NCI-H510A (cell line): ENCODE measurements around the gene MYO1E.

Experiments
- DNase-seq: peaks from one replicate; lab custom pipeline; 2025; lab: John Stamatoyannopoulos, UW

The MYO1E gene

DNA sequence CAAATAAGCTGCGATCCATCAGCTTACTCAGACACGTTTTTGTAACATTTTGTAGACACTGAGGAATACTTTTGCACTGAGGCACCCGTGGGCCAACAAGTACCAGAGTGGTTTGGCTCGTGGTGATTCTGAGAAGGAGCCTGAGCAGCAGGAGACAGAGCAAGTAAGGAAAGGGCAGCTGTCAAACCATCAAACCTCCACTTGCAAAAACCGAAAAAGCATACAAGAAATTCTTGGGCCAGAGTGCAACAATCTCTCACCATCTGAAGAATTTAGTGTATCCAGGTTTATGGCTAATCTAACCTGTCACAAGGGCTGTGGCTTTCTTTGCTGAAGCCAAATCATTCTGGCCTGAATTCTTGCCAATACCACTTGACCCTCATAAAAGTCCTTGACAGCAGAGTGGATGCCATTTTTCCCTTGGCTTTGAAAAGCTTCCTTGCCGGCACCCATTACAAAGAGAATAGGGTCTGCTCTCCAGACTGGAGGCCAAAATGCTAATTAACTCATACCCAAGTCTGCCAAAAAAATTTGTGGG is 56.7 kb downstream of the MYO1E start:
- peak; percentile 16 for DNase-seq

DNA sequence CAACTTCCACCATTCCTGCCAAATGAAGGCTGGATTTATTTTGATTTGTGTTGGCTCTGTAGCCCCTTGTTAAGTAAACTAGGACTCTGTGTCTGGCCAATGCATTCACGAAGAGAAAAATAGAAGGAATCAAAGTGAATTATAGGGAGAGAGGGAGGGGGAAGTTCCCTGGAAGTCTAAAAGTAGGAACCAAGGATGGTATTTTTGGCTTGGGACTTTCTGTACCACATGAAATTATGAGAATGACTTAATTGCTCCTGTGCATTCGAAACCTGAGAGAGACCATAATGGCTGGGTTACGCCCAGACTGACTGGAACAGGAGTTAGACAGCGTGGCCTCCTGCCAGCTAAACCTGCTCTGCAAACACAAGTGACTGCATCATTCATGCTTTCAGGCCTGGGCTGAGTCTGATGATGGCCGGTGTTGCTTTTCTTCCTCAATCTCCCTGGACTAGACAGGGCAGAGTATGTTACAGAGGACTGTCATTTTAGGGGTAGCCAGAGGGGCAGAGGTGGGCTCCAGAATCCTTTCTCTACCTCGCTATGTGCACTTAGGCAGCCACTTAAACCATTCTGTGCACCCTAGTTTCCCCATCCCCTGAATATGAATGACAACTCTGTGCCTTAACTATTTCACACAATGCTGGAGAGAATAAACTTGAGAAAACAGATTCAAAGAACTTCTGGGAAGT is 58.9 kb downstream of the MYO1E start:
- DNase-seq: peak; percentile 38

DNA sequence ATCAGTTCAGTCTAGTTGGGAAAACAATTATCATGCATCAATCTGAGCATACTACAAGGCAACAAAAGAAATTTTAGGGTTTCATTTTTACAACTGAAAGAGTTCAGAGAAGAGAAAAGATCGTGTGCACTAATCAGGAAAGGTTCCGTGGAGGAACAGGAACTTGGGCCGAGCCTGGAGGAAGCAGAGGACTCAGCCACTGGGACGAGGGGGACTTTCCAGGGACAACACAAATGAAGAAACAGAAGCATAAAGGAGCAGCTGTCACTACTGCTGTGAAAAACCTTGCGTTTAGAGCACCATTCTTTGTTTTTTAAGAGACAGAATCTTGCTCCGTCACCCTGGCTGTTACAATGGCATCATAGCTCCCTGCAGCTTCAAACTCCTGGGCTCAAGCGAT is 60.5 kb downstream of the MYO1E start:
- DNase-seq: no peak

DNA sequence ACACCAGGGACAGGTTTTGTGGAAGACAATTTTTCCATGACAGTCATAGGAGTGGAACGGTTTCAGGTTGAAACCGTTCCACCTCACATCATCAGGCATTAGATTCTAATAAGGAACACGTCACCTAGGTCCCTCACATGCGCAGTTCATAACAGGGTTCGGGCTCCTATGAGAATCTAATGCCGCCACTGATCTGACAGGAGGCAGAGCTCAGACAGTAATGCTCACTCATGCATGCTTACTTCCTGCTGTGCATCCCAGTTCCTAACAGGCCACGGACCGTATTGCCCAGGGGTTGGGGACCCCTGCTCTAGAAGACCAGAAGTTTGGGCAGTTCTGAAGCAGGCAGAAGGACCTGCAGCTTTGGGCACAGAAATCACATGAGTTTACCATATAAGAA is 61.5 kb downstream of the MYO1E start:
- DNase-seq: no peak

DNA sequence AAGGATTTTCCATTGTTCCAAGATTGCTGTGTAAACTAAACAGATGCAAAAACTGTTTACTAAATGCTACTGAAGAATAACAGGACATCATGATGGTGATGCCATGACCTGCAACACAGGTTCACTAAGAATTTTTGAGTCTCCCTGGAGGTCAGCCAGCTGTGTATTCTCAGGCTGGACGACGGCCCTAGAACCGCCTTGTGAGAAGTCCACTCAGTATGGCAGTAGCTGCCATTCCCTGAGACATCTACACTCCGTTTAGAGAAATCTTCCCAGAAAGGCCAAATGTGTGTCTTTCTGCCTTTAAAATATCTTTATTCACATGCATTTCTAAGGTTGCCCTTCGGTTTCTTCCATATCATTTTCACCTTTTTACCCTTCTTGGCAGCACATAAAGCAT is 63.3 kb downstream of the MYO1E start:
- DNase-seq: no peak

DNA sequence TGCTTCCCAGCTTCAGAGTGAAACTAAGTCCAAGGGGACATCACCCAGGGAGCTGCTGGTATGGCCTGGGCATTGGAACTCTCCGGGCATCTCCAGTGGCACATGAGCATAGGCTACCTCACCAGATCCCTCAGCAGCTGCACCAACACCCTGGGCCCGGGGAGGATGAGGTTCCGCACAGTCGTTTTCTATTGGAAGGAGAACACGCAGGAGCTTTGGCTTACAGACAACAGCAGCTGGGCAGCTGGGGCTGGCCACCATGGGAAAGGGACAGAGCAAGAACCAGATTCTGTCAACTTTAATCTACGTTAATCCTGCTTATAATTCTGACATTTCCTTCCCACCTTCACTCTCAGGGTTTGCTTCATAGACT is 65.5 kb downstream of the MYO1E start:
- no peak for DNase-seq

DNA sequence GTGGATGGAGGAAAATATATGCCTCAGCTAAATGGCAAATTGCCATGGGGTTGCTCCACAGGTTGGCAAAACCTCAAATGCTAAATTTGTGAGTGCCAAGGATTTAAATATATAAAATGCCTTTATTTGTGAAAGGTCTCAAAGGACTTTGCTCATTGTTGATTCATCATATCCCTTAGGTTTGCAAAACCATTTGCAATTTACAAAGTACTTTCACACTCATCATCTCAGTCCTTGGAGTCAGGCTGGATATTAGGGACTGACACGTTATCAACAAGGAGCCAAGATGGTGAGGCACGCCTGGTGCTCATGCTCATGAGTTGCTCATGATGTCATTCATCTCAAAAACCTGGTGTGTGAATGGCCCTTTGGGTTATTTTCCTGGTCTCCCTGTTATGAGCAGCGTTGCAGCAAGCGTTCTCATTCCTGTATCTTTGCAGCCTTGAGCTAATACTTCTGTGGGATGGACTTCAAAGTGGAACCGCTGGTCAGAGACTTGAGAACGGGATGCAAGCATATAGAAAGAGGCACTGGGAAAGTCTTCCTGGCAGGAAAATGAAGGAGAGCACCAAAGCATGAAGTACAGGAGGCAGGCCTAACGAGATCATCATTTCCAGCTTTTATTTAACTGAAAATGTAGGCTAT is 66.0 kb downstream of the MYO1E start:
- no peak for DNase-seq

DNA sequence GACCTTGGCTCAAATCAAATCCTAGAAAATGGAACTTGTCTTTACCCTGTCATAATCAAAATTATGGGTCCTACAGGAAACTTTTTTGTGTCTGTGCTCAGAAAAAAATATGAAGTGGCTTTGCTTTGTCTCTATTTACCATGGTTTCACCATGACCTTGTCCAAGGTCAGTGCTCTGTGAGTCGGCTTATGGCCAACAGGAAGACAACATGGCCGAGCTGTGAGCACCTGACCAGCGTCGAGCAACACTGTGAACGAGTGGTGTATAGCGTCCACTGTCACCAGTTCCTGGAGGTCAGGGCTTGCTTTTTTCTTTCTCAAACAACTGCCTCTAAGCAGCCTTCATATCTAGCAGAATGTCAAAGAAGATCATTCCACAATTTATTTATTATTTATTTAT is 67.9 kb downstream of the MYO1E start:
- no peak for DNase-seq

DNA sequence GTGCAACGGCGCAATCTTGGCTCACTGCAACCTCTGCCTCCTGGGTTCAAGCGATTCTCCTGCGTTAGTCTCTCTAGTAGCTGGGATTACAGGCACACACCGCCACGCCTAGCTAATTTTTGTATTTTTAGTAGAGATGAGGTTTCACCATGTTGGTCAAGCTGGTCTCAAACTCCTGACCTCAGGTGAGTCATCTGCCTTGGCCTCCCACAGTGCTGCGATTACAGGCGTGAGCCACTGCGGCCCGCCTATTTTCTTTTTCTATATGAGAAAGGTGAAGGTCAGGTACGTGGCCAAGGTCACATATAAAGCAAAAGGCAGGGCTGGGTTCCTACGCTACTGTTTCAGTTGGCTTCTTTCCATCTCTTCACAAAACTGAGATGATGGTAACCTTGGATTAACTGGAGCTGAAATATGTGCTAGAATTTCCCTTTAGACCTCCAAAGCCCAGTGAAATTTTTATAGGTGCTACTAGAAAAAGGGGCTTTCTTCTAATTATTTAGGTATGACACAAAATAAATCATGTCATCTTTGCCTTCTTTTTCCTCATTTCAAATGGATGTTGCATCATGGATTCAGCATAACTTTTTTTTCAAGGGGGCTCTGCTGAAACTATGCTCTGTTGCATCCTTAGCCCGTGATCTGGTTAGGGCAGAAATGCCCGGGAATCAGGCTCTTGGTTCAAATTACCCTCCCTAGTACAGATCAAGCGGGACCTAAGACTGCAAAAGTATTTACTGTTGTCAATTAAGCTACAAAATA is 68.5 kb downstream of the MYO1E start:
- no peak for DNase-seq

DNA sequence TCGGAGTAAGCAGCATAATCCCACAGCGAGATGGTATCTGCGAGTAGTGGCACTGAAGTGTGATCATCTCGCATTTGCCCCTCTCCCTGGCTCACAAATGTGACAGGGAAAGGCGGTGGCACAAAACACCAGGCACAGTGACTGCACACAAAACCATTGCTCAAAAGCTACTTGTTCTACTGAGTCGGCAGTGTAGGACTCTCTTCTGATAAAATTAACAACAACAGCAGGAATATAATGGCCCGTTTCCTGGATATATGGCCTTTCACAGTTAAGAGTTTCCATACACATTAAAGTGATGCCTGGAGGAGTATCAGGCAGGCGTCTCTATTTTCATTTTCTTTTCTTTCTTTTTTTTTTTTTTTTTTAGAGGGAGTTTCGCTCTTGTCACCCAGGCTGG is 69.0 kb downstream of the MYO1E start:
- no peak for DNase-seq

DNA sequence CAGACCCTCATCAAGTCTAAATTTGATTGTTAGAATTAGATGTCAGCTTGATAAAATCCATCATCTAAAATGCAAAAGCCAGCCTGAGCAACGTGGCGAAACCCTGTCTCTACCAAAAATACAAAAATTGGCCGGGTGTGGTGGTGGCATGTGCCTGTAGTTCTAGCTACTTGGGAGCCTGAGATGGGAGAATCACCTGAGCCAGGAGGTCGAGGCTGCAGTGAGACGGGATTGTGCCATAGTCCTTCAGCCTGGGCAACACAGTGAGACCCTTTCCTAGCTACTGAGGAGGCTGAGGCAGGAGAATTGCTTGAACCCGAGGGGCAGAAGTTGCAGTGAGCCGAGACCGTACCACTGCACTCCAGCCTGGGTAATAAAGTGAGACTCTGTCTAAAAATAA is 69.5 kb downstream of the MYO1E start:
- DNase-seq: no peak

DNA sequence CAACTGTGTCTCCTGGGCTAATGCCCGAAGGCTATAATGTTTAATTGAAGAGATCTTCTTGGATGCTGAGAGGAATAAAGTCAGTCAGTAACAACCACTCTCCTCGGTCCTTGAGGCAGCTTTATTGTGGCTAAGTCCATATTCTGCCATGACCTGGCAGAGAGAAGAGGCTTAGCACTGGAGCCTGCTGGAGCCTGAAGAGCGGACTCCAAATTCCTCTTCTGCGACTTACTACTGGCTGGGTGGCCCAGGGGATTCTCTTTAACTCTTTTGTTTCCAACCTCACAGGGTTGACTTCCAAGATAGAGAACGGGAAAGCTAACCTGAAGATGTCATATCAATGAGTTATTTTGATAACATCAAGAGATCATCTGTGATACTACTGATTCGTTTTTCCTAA is 71.1 kb downstream of the MYO1E start:
- no peak for DNase-seq

DNA sequence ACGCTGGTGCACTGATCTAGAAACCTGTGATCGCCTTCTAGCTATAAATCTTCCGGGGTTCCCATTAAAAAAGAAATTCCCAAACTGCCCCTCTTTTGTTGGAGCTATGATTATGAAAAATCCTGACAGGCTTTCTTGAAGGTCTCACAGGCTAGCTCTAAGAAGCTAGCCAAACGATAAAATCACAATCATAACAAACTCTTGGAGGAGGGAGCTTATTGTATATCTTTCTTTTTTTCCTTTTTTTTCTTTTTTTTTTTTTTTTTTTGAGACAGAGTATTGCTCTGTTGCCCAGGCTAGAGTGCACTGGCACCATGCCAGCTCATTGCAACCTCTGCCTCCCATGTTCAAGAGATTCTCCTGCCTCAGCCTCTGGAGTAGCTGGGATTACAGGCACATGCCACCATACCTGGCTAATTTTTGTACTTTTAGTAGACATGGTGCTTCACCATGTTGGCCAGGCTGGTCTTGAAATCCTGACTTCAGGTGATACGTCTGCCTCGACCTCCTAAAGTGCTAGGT is 72.0 kb downstream of the MYO1E start:
- no peak for DNase-seq

DNA sequence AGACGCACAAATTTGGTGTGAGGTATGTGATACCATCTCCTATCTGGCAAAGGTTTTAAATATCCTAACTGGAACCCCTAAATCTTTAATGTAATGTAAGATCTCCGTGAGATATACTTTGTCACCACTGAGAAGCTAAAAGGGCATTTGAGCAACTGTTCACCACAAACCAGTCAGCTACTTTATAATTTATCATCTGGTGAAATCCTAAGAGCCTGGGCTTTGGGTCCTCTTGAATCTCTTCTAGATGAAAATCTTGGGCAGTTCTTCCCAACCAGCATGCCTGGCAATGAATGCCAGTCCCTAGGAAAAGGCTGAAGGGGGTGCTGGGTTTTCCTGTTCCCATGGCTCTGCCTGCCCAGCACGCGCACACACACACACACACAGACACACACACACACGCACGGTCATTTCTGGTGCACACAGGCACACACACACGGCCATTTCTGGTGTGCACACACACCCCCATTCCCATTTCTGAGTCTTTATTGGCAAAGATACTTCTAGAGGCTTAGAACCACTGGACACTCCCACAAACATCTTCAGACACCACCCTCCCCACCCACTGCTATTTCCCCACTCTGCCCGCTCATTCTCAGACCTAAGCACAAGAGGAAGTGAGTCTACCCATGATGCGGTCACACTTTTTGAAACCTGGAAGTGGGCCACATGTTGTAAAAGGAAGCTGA is 72.6 kb downstream of the MYO1E start:
- no peak for DNase-seq

DNA sequence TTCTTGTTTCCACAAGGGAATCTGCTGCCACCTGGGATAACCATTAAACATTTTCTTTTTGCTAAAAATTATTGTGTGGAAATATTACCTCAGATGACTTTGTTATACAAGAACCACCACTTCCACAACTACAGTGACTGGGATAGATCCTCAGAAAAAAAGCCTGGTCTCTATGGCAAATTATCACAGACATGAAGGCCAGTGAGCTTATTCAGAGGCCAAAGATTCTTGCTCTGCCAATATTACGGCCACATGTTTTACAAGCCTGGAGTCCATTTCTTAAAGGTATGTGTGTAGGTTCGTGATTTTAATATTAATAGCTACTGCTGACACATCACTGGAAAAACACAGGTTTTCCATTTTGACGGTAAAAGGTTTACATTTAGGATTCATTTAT is 73.8 kb downstream of the MYO1E start:
- DNase-seq: no peak

DNA sequence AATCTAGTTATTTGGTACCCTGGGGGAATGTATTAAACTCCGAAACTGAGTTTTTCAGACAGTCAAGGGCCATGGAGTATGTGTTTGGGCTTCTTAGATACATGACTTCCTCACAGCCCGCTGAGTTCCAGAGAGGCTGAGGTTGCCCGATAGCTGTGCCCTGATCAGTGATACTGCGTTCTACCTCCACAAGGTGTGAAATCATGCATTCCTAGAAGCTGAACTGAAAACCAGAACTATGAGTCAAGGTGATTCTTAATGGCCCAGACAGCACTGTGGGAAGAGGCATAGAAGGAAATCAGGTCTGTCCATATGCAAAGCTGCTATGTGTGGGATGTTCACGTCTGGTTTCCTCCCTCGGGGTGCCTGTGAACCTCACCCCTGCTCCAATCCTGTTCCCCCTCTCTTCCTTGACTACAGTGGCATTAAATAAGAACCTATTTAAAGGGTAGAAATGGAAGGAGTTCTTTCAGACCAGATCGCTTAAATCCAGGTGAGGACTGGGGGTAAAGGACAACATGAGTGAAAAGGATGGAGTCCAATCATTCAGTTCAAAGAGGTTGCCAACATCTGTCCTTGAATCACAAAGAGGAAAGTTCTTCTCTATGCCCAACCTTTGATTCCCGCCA is 74.3 kb downstream of the MYO1E start:
- no peak for DNase-seq

DNA sequence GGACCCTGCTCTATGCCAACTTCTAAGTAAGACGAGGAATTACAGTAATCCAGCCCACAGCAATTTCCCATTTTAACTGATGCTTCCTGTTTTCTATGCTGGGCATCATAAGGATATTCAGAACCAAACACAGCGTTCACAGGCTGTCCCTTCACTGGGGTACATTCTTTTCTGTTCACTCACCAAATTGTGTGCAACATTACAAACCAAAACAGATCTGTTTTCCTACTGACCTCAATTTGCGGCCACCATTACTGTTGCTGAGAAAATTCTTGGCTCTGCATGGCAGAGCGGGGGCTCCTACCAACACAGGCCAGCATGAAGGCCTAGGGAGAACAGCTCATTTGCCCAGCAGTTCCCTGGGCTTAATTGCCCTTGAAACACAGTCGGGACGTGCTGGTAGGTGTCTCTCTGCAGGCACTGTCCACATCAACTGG is 76.5 kb downstream of the MYO1E start:
- DNase-seq: no peak

DNA sequence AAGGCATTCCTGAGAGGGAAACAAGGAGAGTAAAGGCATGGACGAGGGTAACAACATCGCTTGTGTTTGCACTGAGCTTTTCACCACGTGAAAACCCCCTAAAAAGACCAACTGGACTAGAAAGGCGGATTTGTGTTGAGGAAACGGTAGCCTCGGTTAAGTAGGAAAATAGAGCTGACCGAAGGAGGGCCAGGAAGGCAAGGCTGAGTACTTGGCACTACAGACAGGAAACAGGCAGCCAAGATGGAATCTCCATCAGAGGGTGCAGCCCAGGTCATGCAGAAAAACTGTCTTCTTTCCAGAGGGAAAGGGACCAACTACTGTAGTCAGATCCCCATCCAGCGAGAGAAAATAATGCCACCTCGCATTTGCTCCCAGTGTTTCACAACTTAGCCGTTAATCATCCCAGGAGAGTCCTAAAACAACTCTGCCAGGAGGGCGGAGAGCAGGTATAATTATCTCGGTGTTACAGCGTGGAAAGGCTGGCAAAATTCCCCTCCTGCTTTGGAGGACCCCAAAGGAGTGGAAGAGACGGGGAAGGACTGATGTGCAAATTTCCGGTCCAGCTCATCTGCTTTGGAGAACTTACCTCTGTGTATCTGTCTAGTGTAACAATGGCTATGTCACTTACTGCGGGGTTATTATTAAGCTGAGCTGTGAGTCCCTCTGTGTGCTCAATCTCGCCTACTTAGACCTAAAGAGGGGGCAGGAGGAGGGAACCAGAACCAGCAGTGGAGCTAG is 77.2 kb downstream of the MYO1E start:
- DNase-seq: no peak

DNA sequence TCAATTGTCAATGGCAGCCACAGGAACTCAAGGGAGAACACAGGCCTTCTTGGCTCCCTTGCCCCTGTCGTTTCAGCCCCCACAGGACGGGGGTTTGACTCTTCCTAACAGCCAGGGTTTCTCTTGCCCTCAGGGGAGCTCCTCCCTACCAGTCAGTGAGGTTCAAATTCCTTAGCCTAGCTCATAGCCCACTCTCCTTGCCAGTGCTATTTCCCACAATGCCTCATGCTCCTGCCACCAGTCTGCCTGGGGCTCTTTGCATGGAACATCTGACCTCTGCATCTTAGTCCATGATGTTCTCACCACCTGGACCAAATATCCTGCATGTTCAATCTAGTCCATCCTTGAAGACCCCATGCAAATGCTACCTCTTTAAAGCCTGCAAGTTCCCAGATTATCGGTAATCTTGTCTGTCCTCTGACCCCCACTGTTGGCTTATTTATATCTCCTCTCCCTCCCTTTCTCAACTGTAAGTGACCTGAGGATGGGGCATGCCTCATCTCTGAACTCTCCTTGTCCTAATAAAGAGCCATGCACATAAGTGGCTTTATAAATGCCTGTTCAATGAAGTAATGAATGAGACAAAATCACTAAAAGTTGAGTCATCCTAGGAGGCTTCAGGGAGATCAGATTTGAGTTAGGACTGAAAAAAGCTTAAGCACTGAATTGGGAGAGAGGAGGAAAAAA is 78.0 kb downstream of the MYO1E start:
- no peak for DNase-seq

DNA sequence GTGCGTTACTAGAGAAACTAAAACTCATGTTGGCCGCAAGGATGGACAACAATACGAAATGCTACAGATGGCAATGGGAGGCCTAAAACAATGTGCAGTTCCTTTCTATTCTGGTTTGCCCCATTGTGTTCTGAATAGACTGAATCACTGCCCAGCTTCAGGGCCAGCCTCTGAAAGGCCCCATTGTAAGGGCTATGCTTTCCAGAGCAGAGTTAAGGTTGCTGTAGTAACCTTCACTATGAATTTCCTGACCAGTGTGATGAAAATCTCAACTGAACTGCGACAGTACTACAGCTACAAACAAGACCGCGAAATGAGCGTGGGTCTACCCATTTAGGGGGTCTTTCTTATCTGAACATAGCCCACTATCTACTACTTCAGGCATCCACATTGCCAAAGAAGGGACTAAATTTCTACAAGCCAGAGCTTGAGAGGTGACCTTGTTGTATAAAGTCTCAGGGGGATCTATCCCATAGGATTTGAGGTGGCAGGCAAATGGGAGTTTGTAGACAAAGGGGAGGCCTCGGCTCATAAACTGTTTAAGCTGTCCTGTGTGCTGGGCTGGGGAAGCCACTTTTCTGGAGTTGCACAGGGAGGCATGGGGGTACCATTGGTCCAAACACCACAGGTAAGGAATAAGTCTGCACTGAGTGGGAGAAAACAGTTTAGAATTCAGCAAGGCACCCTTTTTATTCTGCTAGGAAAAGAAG is 80.1 kb downstream of the MYO1E start:
- no peak for DNase-seq
